Fibroblast of the conjunctiva (primary cell): ENCODE measurements around the gene SOSTDC1.
A peak's percentile ranks its signal among the peaks of the same experiment; 100 is the strongest.
"Not testable (repeated sequence)": the region's sequence is repeated elsewhere in the genome, so short reads cannot be mapped to it uniquely, and the experiment has no call there.

Experiments
- DNase-seq: peaks from one replicate; pipeline ENCODE4 v3.0.0-alpha.2; 2010; ENCODE audit warnings: low read depth

Gene SOSTDC1

DNA sequence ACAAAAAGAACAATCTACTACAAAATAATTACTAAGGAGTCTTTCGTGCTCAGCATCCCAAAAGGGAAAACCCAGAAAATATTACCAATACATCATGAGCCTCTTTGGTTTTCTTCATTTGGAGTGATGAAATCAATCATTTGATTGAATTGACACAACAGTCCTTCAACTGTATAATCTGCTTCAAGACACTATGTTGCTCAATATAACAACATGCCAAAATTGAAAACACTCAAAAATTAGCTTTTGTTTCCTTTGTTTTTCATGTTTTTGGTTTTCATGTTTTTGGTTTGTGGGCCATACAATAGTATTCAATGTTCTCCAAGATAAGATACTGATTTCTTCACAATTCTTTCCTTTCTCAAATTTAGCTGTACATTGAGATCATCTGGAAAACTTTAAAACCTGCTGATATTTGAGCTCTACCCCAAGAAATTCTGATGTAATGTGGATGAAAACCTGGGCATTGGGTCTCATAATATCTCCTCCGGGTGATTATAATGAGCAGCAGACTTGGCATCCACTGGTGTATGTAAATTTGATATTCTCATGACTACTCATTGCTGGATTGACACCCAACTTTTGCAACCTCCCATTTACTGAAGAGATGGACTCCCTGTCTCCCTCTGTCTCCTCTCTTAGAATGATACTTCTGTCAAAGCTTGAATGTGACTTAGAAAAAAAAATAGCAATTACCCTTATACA lies 4.6 kb downstream of the SOSTDC1 start:
- DNase-seq, result peak; percentile 63

DNA sequence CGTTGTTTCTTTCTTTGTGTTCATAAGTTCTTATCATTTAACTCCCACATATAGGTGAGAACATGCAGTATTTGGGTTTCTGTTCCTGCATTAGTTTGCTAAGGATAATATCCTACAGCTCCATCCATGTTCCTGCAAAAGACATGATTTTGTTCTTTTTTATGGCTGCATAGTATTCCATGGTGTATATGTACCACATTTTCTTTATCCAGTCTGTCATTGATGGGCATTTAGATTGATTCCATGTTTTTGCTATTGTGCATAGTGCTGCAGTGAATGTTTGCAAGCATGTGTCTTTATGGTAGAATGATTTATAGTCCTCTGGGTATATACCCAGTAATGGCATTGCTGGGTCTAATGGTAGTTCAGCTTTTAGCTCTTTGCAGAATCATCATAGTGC lies 9.2 kb downstream of the SOSTDC1 start:
- not testable (repeated sequence) for DNase-seq

DNA sequence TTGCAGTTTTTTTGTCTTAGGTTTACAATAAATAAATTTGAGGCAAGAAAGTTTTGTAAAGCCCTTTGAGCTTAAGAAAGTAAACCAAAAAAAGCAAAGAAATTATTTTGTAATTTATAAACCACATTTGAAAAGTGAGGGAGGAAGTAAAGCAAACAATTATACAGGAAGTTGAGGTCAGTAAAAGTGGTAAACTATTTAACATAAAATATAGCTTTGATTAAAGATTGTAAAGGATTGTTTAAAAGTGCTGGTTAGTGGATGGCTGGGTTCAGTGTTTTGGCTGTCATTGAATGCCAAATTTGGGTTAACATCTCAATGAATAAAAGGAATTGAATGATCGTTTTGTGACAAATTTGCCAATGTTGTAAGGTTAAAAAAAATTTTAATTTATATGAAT lies 9.9 kb downstream of the SOSTDC1 start:
- no peak for DNase-seq

DNA sequence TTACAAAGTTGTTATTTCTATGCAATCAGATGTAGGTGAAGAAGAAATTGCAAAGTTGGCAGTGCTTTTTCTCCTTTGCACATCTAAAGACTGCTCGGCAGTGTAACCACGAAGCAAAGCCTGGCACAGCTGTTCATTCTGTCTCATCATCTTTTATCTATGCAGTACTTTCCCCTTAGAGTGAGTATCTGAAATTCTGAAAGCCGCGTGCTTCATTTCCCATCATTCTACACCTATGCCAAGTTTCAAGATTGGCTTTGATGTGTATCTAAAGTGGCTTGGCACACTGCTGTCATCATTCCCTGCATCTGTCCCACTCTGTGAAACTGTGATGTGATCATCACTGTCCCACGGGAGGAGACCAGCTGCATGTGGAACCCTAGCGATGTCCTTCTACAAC lies 15.2 kb downstream of the SOSTDC1 start:
- no peak for DNase-seq

DNA sequence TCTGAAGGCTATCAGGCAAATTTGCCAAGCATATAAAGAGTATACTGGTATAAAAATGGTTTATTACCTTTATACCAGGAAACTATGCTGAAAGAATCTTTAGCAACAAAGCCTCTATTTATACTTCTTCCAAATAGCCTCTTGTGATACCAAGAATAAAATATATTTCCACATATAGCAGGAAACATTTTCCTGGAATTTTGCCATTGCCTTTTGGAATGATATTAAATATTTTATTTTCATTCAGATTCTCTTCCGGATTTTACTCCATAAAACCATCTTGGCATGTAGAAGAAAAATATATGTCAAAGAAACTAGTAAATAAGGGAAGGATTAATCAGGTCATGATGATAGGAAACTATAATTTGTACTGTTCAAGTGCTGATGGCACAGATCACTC lies 17.7 kb downstream of the SOSTDC1 start:
- DNase-seq, result no peak

DNA sequence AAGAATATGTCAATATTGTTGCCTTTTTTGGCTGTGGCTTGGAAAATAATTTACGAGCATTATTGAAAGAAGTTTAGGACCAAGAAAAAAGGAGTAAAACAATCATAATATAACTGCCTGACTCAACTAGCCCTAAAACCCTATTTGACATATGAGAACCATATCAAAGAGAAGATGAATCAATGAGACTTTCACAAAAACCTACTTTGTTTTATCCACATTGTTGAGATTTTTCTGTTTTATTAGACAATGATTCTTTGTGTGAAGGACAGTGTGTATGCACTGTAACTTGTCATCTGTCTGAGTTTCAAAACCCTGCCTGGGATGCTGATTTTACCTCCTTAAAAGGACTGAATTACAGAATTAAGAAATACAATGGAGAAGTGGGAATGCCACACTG lies 19.0 kb downstream of the SOSTDC1 start:
- no peak for DNase-seq

DNA sequence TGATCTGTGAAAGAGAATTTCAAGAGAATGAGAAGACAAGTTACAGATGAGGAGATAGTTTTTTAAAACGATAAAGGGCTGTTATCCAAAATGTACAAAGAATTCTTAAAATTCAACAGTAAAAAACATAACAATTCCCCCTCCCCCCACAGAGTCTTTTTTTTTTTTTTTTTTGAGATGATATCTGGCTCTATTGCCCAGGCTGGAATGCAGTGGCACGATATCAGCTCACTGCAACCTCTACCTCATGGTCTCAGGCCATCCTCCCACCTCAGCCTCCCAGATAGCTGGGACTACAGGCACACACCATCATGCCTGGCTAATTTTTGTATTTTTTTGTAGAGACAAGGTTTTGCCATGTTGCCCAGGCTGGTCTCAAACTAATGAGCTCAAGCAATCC lies 21.7 kb downstream of the SOSTDC1 start:
- DNase-seq, result not testable (repeated sequence)

DNA sequence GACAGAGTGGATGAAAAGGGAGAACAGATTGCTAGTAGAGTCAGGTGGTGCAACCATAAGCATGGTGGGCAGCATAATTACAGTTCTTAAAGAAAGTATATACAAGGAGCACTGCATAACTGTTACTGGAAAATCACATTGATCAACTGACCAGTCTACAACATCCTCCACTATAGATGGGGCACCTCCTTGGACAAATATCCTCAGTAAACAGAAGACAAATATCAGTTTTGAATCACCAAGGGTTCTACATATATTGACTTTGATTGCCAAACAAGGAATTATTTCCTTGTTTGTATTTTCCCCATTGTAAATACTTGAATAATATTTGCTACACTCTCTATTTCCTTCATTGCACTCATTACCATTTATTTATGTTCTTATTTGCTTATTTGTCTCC lies 26.6 kb downstream of the SOSTDC1 start:
- DNase-seq, result no peak

DNA sequence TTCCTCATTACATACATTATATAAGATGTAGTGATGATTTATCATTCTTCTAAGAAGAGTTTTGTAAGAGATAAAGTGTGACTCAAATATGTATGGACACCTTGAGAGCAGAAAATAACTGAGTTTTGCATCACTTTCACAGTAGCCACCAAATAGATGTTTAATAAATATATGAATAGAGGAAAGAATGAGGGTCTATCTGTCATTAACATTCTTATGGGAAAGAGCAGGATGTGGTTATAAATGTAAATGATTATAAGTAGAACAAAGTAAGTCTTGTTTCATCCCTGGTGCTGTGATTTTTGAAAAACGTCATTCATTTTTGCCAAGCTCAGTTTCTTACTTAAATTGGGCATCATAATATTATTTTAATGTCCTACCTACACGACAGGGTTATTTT lies 29.2 kb downstream of the SOSTDC1 start:
- no peak for DNase-seq

DNA sequence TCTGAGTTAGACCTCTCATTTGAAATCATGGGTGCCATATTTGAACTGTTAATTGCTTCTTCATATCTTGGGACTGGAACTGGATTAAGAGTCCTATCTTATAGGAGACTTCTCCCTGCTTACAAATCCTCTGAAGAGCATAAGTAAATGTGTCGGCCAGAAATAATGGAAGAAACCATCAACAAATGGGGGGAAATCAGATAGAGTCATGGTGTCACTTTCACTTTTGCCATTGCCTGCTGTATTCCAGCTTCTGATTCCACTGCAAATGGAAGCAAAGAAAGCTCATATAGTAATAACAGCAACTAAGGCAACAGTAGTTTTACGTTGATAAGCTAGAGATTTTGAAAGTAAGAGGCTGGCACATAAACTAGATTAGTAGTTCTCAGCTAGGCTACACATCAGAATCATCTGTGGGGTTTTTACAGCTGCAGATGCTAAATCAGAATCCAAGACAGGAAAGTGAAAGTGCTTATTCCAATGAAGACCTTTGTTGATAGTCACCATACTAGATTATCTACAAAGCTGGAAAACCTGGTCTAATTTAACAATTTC lies 31.9 kb downstream of the SOSTDC1 start:
- no peak for DNase-seq

DNA sequence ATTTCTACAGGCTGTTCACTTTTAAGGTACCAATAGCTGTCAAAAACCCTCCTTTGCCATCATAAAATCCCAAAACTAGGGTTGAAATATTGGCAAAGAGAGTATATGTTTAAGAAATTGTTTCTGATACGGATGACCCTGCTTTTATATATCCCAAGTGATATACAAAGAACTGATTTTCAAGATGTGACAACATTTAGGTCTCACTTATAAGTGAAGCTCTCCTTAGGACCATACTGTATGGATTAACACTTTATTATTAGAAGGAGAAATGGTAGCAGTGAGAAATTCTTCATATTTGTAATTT lies 33.2 kb downstream of the SOSTDC1 start:
- no peak for DNase-seq

DNA sequence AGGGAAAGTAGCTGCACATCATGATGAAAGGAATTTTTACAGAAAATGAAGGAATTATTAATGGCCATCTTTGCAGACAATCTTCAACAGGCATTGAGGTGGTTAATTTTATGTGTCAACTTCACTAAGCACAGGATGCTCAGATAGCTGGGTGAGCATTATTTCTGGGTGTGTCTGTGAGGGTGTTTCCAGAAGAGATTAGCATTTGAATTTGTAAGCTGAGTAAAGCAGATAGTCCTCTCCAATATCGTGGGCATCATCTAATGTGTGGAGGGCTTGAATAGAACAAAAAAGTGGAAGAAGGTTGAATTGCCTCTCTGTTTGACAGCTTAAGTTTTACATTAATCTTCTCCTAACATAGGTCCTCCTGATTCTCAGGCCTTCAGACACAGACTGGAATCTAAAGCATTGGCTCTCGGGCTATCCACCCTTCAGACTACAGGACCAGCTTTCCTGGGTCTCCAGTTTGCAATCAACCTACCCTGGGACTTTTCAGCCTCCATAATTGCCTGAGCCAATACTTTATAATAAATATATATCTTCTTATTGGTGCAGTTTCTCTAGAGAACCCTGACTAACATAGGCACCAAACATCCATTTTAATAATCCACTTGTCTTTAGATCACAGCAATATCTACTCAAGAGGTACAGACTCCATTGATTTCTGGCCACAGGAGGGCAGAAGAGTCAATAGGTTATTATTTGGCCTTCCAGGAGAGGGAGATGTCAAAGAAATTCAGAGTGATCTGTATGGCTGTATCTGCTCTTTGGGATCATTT lies 33.7 kb downstream of the SOSTDC1 start:
- DNase-seq, result no peak

DNA sequence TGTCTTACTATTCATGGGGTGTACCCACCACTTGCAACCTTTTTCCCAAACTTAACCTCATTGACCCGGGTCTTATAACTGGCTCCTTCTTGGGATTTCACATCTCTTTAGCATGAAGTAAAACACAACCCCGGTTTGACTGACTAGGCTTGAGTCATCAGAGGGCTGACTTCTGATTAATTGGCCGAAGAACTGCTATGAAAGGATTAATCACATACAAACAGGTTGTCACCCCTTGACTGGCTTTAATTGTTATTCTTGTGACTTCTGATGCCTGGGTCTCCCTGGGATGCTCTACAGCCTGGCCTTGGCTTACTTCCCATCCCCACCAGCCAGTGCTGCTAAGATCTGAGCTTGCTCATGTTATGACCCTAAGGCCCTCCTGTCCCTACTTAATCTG lies 35.4 kb downstream of the SOSTDC1 start:
- no peak for DNase-seq

DNA sequence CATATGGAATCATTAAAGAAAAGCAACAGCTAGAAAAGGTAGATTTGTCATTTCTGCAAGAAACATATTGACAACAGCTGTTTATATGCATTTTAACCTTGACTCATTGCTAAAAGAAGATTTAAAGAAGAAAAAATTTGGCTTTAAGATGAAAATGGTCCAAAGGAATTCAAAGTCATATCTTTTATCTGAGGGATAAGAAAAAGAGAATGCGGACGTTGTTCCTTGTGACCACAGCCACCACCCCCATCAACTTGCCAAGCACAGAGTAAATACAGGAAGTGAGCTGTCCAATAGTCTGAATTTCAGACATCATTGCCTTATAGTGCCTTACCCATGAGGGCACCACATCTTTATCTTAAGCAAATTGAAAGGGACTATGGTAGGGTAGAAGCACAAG lies 36.9 kb downstream of the SOSTDC1 start:
- DNase-seq, result no peak

DNA sequence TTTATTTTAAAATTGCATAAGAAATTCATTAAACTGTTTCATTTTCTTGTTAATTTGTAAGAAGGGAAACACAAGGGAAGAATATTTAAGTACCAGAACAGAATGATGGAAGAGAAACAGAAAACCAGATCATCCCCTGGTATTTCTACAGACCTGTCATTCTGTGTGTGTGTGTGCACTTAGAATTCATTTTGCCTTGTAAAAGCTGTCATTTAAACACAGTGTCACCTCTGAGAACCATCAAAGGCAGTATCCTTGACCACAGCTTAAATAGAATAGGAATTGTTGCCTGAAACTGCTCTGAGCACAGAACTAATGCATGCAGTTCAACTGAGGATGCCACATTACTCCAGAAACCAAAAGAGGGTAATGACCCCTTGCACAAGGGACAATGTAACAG lies 37.4 kb downstream of the SOSTDC1 start:
- DNase-seq, result no peak

DNA sequence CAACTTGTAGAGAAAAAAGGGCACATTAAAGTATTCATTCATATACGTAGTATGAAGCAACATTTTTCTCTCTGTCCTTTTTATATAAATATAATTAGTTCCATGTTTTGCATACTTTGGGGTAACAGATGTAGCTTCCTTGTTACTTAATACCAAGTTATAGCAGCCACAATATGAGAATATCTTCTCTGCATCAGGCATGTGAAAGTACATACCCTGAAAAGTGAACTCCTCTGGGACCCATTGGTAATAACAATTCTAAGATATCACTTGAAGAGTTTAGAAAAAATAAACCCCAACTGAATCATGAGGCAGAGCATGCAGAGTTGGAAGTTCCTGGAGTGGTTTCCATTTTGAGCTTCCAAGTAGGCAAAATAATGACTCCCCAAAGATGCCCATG lies 41.8 kb downstream of the SOSTDC1 start:
- DNase-seq, result no peak

DNA sequence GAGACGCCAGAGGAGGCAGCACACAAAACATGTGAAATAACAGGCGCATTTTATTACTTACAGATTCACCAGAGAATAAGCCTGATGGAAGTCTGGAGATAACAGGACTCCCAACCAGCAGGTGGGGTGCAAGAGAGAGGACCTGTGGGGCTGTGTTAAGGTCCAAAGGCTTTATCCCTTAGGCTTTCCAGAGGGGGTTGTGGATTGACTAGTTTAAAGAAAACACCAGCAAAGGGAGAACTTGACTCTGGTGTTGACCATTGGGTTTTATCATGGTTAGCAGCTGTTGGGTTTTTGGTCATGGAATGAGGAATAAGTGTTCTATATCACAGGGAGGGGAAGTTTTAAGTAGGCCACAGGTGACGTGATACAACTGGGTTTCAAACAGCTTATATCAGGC lies 42.6 kb downstream of the SOSTDC1 start:
- no peak for DNase-seq

DNA sequence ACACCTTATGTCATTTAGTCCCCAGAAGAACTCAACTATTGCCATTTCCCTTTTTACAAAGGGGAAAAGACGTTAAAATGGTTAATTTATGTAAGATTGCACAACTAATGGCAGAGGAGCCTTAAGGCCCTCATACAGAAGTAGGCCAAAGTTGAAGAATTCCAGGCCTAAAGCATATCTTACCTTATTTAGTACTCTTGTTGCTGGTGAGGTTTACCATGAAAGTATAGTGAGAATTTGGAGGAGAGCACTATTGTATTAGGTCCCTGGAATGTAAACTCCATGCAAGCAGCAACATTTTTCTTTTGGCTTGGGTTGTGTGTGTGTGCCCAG lies 43.5 kb downstream of the SOSTDC1 start:
- DNase-seq, result no peak

DNA sequence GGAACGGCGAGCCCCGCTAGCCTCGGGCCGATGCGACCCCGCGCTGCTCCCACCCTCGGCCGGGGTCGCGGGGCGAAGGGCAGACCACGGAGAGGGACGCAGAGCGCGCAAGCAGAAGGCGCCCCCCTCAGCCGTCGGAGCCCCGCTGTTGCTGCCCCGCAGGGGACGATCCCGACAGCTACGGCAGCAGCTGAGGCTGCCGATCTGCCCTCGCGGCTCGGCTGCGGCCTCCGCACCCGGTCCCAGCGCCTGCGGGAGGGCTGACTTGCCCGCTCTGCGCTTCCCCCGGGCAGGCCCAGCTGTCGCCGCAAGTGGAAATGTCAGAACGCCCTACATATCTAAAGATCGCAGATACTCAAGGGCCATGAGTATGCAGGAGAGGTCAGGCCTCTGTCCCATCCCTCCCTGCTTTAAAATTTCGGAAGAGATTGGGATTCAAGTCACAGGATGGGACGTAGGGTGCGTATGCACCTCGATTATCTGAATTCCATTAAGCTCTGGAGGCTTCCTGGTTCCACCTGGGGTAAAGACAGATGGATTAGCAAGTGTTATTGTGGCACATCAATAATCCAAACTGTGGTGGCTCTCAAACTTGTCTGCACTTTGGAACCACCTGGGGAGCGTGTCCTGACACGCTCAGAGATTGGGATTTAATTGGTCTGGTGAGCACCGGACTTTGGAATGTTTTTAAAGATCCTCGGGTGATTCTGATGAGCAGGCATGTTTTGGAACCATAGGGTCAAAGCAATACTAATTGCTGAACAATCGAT lies 44.0 kb downstream of the SOSTDC1 start, which contains the start of gene CRPPA:
Gene CRPPA, minus strand, starts transcription at position 206 of the 770 bp plus-strand sequence. CDS start 216 bp downstream, outside the sequence.
- no peak for DNase-seq

DNA sequence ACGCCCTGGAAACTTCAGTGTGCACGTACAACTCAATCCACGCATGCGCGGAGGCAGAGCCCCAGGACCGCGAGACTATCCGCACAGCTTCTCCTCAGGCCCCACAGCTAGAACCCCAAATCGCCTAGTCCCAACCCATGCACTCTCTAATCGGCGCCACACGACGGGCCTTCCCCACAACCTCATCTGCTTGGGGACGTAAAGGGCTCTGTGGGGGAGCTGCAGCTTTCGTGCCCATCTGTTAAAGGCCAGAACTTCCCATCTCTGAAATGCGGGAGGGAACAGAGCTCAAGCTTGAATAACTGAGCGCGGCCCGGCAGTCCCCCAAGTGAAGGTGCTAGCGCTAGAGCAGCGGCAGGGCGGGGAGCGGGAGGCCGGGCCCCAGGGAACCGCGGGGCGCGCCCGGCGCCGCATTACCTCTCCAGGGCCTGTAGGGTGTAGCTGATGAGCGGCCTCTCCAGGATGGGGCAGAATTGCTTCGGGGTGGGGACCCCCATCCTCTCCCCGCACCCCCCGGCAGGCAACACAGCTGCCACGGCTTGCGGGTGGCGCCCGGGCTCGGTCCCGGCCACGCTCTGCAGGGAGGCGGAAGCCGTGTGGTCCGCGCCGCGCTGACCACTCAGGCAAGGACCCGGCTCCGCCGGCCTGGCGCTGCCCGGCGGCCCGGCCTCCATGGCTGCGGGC lies 44.7 kb downstream of the SOSTDC1 start:
- DNase-seq, result peak; percentile 84

DNA sequence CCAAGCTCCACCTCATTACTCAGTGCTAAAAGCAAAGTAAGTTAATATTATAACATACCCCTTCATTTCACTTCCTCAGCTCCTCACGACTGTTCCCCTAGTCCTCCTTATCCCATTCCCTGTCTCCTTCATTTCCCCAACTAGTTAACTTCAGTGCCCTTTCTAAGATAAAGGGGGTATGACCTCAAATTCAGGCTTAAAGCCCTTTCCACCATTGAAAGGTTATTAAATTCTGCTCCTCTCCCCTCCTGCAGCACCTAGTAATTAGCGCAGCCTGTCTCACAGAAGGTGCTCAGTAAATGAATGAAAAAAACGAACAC lies 45.2 kb downstream of the SOSTDC1 start:
- DNase-seq, result no peak

DNA sequence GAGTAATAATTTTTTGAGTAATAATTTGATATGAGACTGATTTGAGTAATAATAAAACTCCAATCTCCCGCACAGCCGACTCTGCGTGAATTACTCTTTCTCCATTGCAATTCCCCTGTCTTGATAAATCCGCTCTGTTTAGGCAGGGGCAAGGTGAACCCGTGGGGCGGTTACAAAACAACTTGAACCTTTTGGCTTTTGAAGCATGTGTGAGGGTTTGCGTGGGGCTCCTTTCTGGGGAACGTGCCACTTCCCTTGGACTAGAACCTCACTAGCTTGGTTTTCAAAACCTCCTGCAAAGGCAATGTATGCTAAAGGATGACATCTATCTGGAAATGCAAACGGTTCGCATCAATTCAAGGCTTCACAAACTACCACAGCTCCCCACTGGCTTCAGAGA lies 45.7 kb downstream of the SOSTDC1 start:
- DNase-seq, result no peak

DNA sequence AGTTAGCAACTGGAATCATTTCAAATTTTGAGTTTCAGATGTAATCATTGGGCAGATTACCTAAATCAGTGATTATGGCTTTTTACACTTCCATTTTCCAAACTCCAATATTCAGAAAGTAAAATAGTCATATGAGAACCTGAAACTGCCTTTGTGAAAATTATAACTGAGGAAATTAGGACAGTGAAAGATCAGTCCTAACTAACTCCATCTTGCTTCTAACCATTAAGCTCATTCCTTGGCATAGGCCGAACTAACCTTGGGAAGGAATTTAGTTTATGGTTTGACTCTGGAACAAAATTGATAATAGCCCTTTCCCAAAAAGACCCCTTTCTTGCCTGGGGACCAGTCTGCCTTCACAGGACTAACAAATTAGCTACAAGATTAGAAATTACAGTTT lies 46.4 kb downstream of the SOSTDC1 start:
- no peak for DNase-seq
